Loucy (cell line): Measurements from ENCODE around the gene C1orf174.

Source experiments
- H2AFZ ChIP-seq: fragments of 200-600 bp; sonication (generic); 2 replicates; pipeline ENCODE4 v1.6.0; 2016; ENCODE audit warnings: antibody characterized with exemption, mild to moderate bottlenecking, low read length, moderate library complexity
- H3F3A ChIP-seq: fragments of 200-600 bp; 2 replicates; pipeline ENCODE4 v1.6.0; 2016; ENCODE audit warnings: antibody characterized with exemption, low read depth, mild to moderate bottlenecking
- H3K27me3 ChIP-seq: fragments of 200-600 bp; sonication (generic); 2 replicates; pipeline ENCODE4 v1.6.1; 2014; ENCODE audit warnings: low read length, mild to moderate bottlenecking; ENCODE audit not compliant: insufficient read depth, poor library complexity, severe bottlenecking
- H3K36me3 ChIP-seq: fragments of 200-600 bp; sonication (generic); 2 replicates; pipeline ENCODE4 v1.6.1; 2016; ENCODE audit warnings: low read length; ENCODE audit not compliant: insufficient read depth
- H3K4me1 ChIP-seq: fragments of 200-600 bp; sonication (generic); 2 replicates; pipeline ENCODE4 v1.5.1; 2014; ENCODE audit warnings: low read length, mild to moderate bottlenecking; ENCODE audit not compliant: insufficient read depth, poor library complexity, severe bottlenecking
- H3K4me2 ChIP-seq: fragments of 200-600 bp; sonication (generic); 2 replicates; pipeline ENCODE4 v1.6.0; 2014; ENCODE audit warnings: antibody characterized with exemption, low read length, low read depth, mild to moderate bottlenecking; ENCODE audit not compliant: poor library complexity, severe bottlenecking
- H3K4me3 ChIP-seq: fragments of 200-600 bp; sonication (generic); 2 replicates; pipeline ENCODE4 v1.5.1; 2014; ENCODE audit warnings: low read length, mild to moderate bottlenecking, mixed read lengths; ENCODE audit not compliant: poor library complexity, severe bottlenecking
- H3K79me2 ChIP-seq: fragments of 200-600 bp; sonication (generic); 2 replicates; pipeline ENCODE4 v1.6.1; 2014; ENCODE audit warnings: low read length; ENCODE audit not compliant: insufficient read depth
- H3K9ac ChIP-seq: fragments of 200-600 bp; sonication (generic); 2 replicates; pipeline ENCODE4 v1.6.0; 2014; ENCODE audit warnings: mild to moderate bottlenecking, low read depth, low read length, moderate library complexity; ENCODE audit not compliant: poor library complexity, severe bottlenecking
- H3K9me2 ChIP-seq: fragments of 200-600 bp; sonication (generic); replicated peaks from 2 replicates; pipeline ENCODE4 v1.6.1; 2016; ENCODE audit warnings: low read depth, low read length, mixed read lengths
- H3K9me3 ChIP-seq: fragments of 200-600 bp; sonication (generic); 2 replicates; pipeline ENCODE4 v1.6.1; 2014; ENCODE audit warnings: mild to moderate bottlenecking, antibody characterized with exemption, low read length, low read depth; ENCODE audit not compliant: insufficient read depth
- H4K20me1 ChIP-seq: fragments of 200-600 bp; sonication (generic); 2 replicates; pipeline ENCODE4 v1.6.0; 2014; ENCODE audit warnings: antibody characterized with exemption, low read length, mild to moderate bottlenecking; ENCODE audit not compliant: insufficient read depth, poor library complexity, severe bottlenecking
- CTCF ChIP-seq: fragments of 200-600 bp; sonication (generic); conservative IDR thresholded peaks from 2 replicates; pipeline ENCODE4 v1.5.1; 2014; ENCODE audit warnings: mild to moderate bottlenecking, antibody characterized with exemption, low read length
- EZH2phosphoT487 ChIP-seq: fragments of 200-600 bp; IDR thresholded peaks from 2 replicates; pipeline ENCODE4 v1.6.1; 2018; ENCODE audit warnings: antibody characterized with exemption, mild to moderate bottlenecking, moderate library complexity, borderline replicate concordance

The C1orf174 gene

GRCh38 chr1:3925256-3925655, 25.2 kb upstream of the C1orf174 start:
- Histone ChIP-seq H4K20me1 (no peaks in the 10 kb centered on the region), H3K27me3 (no peaks in the 10 kb centered on the region), H3K36me3 (no peaks in the 10 kb centered on the region), H2AFZ (no peak overlapping the region), H3K79me2 (no peaks in the 10 kb centered on the region), H3K4me2 (no peak overlapping the region), H3K9me3 (no peaks in the 10 kb centered on the region; the same call in 1 of the 2 replicates), H3K4me3 (no peak overlapping the region), H3K9ac (no peak overlapping the region), H3K4me1 (no peaks in the 10 kb centered on the region), H3F3A (no peaks in the 10 kb centered on the region), H3K9me2 (no peaks in the 10 kb centered on the region)
- TF ChIP-seq CTCF (no peak), EZH2phosphoT487 (no peak)

GRCh38 chr1:3924825-3925220, 24.8 kb upstream of the C1orf174 start:
- Histone ChIP-seq H3K9me2 (no peaks in the 10 kb centered on the region), H4K20me1 (no peaks in the 10 kb centered on the region), H3K9me3 (no peaks in the 10 kb centered on the region; the same call in 1 of the 2 replicates), H3K4me3 (no peak overlapping the region), H3K27me3 (no peaks in the 10 kb centered on the region), H3F3A (no peaks in the 10 kb centered on the region), H3K79me2 (no peaks in the 10 kb centered on the region), H3K4me2 (no peak overlapping the region), H2AFZ (no peak overlapping the region), H3K9ac (no peak overlapping the region), H3K4me1 (no peaks in the 10 kb centered on the region), H3K36me3 (no peaks in the 10 kb centered on the region)
- TF ChIP-seq EZH2phosphoT487, result no peak
- no peak for TF ChIP-seq CTCF

GRCh38 chr1:3924186-3924824, 24.2 kb upstream of the C1orf174 start:
- Histone ChIP-seq H3K4me1 (no peaks in the 10 kb centered on the region), H4K20me1 (no peaks in the 10 kb centered on the region), H3F3A (no peaks in the 10 kb centered on the region), H3K36me3 (no peaks in the 10 kb centered on the region), H2AFZ (no peak overlapping the region), H3K9me2 (no peaks in the 10 kb centered on the region), H3K4me3 (no peak overlapping the region), H3K9ac (no peak overlapping the region), H3K27me3 (no peaks in the 10 kb centered on the region), H3K4me2 (no peak overlapping the region), H3K79me2 (no peaks in the 10 kb centered on the region), H3K9me3 (no peaks in the 10 kb centered on the region; the same call in 1 of the 2 replicates)
- TF ChIP-seq CTCF (no peak), EZH2phosphoT487 (no peak)
